ENCODE data around the gene RFLNA. TPM values are rescaled to one million over a fixed set of nuclear protein-coding genes. Genes with fewer than 3 reads are reported as not detected.

RFLNA gene
- total and polyA plus RNA-seq, 2 experiments from 2014 or later = 1.2 to 4.6 TPM

DNA sequence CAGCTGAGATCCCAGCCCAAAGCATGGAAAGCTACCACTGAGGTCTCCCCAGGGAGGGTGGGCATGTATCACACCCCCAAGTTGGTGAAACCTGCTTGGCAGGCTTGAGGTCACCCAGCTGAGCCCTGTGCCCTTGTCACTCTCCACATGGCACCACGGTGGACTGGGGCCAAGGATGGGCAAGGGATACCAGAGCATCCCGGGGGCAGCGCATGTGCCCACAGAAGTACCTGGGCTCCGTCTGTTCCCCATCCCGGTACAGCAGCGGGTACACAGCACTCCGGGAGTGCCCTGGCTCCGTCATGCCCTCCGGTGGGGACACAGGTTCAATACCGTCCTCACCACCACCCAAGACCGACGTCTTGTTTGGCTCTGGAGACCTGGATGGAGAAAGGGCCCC lies 38.0 kb downstream of the RFLNA start:
- no peaks in the 10 kb centered on the region for H3K9me3 ChIP-seq (ENCODE audit: low read depth)
- 80 to 92% methylated on average over 12 of the region's 12 CpGs for WGBS, 2 experiments (ENCODE audit: low coverage in 1 of 2, low lambda C conversion rate in 2 of 2, missing lambda C conversion rate in 2 of 2)
- H3K4me3 ChIP-seq = no peak overlapping the region
- no peaks in the 10 kb centered on the region for H4K20me1 ChIP-seq (ENCODE audit: insufficient read depth)
- in situ Hi-C loops (cut with MboI) = no loop called here
- peaks cover 29% of the 10 kb centered on the region for H3F3A ChIP-seq (ENCODE audit: insufficient read depth)
- no peaks in the 10 kb centered on the region for H3K27me3 ChIP-seq (replicated peaks; ENCODE audit: insufficient read depth)
- no peak overlapping the region for H3K27ac ChIP-seq
- no peak overlapping the region for H3K4me2 ChIP-seq (ENCODE audit: unreplicated experiment)
- no peaks in the 10 kb centered on the region for H3K4me1 ChIP-seq (ENCODE audit: insufficient read depth)
- H3K36me3 ChIP-seq (ENCODE audit: low read depth) = peaks cover 68% of the 10 kb centered on the region
- DNase-seq = no peak
- H2AFZ ChIP-seq = no peak overlapping the region
- H3K9me2 ChIP-seq (ENCODE audit: insufficient read depth) = no peaks in the 10 kb centered on the region
- TF ChIP-seq EZH2 (IDR thresholded peaks at IDR 0.05; ENCODE audit: insufficient read depth, poor library complexity, severe bottlenecking) (no peak), EZH2phosphoT487 (IDR thresholded peaks at IDR 0.05; ENCODE audit: insufficient read depth, low read depth) (no peak)
- no peak overlapping the region for H3K9ac ChIP-seq
- H3K79me2 ChIP-seq (ENCODE audit: insufficient read depth) = peaks cover 14% of the 10 kb centered on the region; the same call in 1 of the 2 replicates

DNA sequence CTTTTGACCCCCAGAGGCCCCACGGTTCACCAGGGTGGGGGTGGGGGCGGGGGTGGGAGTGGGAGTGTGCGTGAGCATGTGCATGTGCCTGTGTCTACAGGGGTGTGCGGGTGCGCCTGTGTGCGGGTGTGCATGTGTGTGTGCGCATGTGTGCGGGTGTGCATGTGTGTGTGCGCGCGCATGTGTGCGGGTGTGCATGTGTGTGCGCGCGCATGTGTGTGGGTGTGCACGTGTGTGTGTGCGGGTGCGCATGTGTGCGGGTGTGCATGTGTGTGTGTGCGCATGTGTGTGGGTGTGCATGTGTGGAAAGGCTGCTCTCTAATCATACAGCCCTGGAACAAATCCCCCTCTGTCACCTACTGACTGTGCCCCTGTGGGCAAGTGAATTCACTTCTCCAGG lies 38.8 kb downstream of the RFLNA start:
- Histone ChIP-seq H4K20me1 (ENCODE audit: insufficient read depth) (no peaks in the 10 kb centered on the region), H3K79me2 (ENCODE audit: insufficient read depth) (peaks cover 14% of the 10 kb centered on the region; the same call in 1 of the 2 replicates), H3K4me2 (ENCODE audit: unreplicated experiment) (no peak overlapping the region), H2AFZ (no peak overlapping the region), H3F3A (ENCODE audit: insufficient read depth) (peaks cover 21% of the 10 kb centered on the region), H3K4me3 (no peak overlapping the region), H3K9me3 (ENCODE audit: low read depth) (no peaks in the 10 kb centered on the region), H3K4me1 (ENCODE audit: insufficient read depth) (no peaks in the 10 kb centered on the region), H3K36me3 (ENCODE audit: low read depth) (peaks cover 65% of the 10 kb centered on the region), H3K9ac (no peak overlapping the region), H3K9me2 (ENCODE audit: insufficient read depth) (no peaks in the 10 kb centered on the region), H3K27me3 (replicated peaks; ENCODE audit: insufficient read depth) (no peaks in the 10 kb centered on the region), H3K27ac (no peak overlapping the region)
- no peak for DNase-seq
- WGBS, 2 experiments (ENCODE audit: low coverage in 1 of 2, low lambda C conversion rate in 2 of 2, missing lambda C conversion rate in 2 of 2) = 83% methylated on average over 20 of the region's 20 CpGs; no CpG with 5 or more reads in 1 of the 2 experiments
- TF ChIP-seq EZH2 (IDR thresholded peaks at IDR 0.05; ENCODE audit: insufficient read depth, poor library complexity, severe bottlenecking) = no peak
- TF ChIP-seq EZH2phosphoT487 (IDR thresholded peaks at IDR 0.05; ENCODE audit: insufficient read depth, low read depth) = no peak
- in situ Hi-C loops (cut with MboI) = no loop called here

DNA sequence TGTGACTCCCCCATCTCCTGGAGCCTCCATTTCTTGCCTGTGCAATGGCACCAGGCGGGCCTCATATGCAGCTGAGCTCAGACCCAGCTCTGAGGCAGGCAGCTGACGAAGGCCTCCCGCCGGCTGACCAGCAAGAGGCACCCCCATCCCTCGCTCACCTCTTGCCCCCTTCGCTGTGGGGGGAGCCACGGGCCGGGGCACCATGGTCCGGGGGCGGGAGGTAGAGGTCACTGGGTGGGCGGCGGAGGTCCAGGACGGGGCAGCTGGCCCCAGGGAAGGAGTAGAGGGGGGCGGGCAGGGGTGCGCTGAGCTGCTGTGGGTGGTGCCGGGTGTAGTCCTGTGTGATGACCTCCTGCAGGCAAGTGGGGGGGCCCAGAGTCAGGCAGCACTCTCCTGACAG lies 39.4 kb downstream of the RFLNA start:
- Histone ChIP-seq H4K20me1 (ENCODE audit: insufficient read depth) (no peaks in the 10 kb centered on the region), H3F3A (ENCODE audit: insufficient read depth) (peaks cover 15% of the 10 kb centered on the region), H3K9me2 (ENCODE audit: insufficient read depth) (no peaks in the 10 kb centered on the region), H3K27ac (no peak overlapping the region), H3K36me3 (ENCODE audit: low read depth) (peaks cover 60% of the 10 kb centered on the region), H3K9me3 (ENCODE audit: low read depth) (no peaks in the 10 kb centered on the region), H3K79me2 (ENCODE audit: insufficient read depth) (peaks cover 14% of the 10 kb centered on the region; the same call in 1 of the 2 replicates), H3K4me1 (ENCODE audit: insufficient read depth) (no peaks in the 10 kb centered on the region), H2AFZ (no peak overlapping the region), H3K4me3 (no peak overlapping the region), H3K9ac (no peak overlapping the region), H3K27me3 (replicated peaks; ENCODE audit: insufficient read depth) (no peaks in the 10 kb centered on the region), H3K4me2 (ENCODE audit: unreplicated experiment) (no peak overlapping the region)
- WGBS, 2 experiments (ENCODE audit: low coverage in 1 of 2, low lambda C conversion rate in 2 of 2, missing lambda C conversion rate in 2 of 2) = 98 to 100% methylated on average over 9 to 16 of the region's 16 CpGs
- no peak for TF ChIP-seq EZH2 (IDR thresholded peaks at IDR 0.05; ENCODE audit: insufficient read depth, poor library complexity, severe bottlenecking)
- no peak for TF ChIP-seq EZH2phosphoT487 (IDR thresholded peaks at IDR 0.05; ENCODE audit: insufficient read depth, low read depth)
- no peak for DNase-seq
- in situ Hi-C loops (cut with MboI) = no loop called here

DNA sequence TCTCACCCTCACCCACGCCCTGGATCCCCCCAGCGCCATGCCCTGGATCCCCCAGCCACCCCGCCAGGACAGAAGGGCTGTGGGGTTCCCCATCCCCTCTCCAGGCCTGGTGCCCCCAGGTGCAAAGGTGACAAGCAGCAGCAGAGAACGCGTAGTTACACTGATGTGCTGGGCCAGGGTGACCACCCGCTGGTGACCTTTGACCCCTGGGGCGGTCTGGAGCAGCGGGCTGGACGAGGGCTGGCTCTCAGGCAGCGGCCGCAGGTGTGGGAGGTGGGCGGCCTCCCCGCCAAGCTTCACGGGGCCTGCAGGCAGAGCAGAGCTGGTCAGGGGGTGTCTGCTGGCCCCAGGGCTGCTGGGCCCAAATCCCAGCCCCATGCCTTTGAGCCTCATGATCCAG lies 40.1 kb downstream of the RFLNA start:
- no peaks in the 10 kb centered on the region for H4K20me1 ChIP-seq (ENCODE audit: insufficient read depth)
- no peak overlapping the region for H2AFZ ChIP-seq
- H3K4me2 ChIP-seq (ENCODE audit: unreplicated experiment) = no peak overlapping the region
- peaks cover 53% of the 10 kb centered on the region for H3K36me3 ChIP-seq (ENCODE audit: low read depth)
- in situ Hi-C loops (cut with MboI) = no loop called here
- 89 to 95% methylated on average over 14 of the region's 14 CpGs for WGBS, 2 experiments (ENCODE audit: low coverage in 1 of 2, low lambda C conversion rate in 2 of 2, missing lambda C conversion rate in 2 of 2)
- peaks cover 15% of the 10 kb centered on the region; the same call in 1 of the 2 replicates for H3K79me2 ChIP-seq (ENCODE audit: insufficient read depth)
- H3K9me3 ChIP-seq (ENCODE audit: low read depth) = no peaks in the 10 kb centered on the region
- H3F3A ChIP-seq (ENCODE audit: insufficient read depth) = peaks cover 10% of the 10 kb centered on the region
- no peak for DNase-seq
- no peak overlapping the region for H3K4me3 ChIP-seq
- H3K9me2 ChIP-seq (ENCODE audit: insufficient read depth) = no peaks in the 10 kb centered on the region
- H3K27ac ChIP-seq = no peak overlapping the region
- no peaks in the 10 kb centered on the region for H3K4me1 ChIP-seq (ENCODE audit: insufficient read depth)
- TF ChIP-seq EZH2 (IDR thresholded peaks at IDR 0.05; ENCODE audit: insufficient read depth, poor library complexity, severe bottlenecking) (no peak), EZH2phosphoT487 (IDR thresholded peaks at IDR 0.05; ENCODE audit: insufficient read depth, low read depth) (no peak)
- H3K9ac ChIP-seq = no peak overlapping the region
- H3K27me3 ChIP-seq (replicated peaks; ENCODE audit: insufficient read depth) = no peaks in the 10 kb centered on the region
